HT1080 (cell line): ENCODE measurements around the gene CYP2S1. TPM values are rescaled to one million over a fixed set of nuclear protein-coding genes. Genes with fewer than 3 reads are reported as not detected.

Experiments
- total RNA-seq: library from RNA; depleted of rRNA; stranded (reverse); fragments of >200 nt; shearing (Covaris generic); gene quantifications from 2 replicates; pipeline ENCODE4 v1.2.3, GENCODE V29; 2014; rRNA removed

CYP2S1 gene
- total RNA-seq, 1 experiment from 2014 or later, result 1.4 TPM

Other genes starting within 250 kb of the CYP2S1 start
- gene CYP2B6, start 201.9 kb upstream of the CYP2S1 start, total RNA-seq, result not detected in 2 replicates
- not detected in 2 replicates for gene CYP2A13, start 104.8 kb upstream of the CYP2S1 start, total RNA-seq
- gene CYP2F1, start 78.8 kb upstream of the CYP2S1 start, total RNA-seq, result not detected in 2 replicates
- 613 and 754 TPM in 2 replicates for gene AXL, start 26.0 kb downstream of the CYP2S1 start, total RNA-seq
- 160 and 187 TPM in 2 replicates for gene HNRNPUL1, start 71.2 kb downstream of the CYP2S1 start, total RNA-seq
- 10.0 and 14.3 TPM in 2 replicates for gene CCDC97, start 117.0 kb downstream of the CYP2S1 start, total RNA-seq
- 17.4 and 59.9 TPM in 2 replicates for gene TGFB1, start 160.7 kb downstream of the CYP2S1 start, total RNA-seq
- gene B9D2, start 170.9 kb downstream of the CYP2S1 start, total RNA-seq, result 6.1 and 9.4 TPM in 2 replicates
- gene TMEM91, start 183.3 kb downstream of the CYP2S1 start, total RNA-seq, result 1.2 and 5.3 TPM in 2 replicates
- gene EXOSC5, start 204.1 kb downstream of the CYP2S1 start, total RNA-seq, result 64.9 and 72.5 TPM in 2 replicates
- gene BCKDHA, start 204.6 kb downstream of the CYP2S1 start, total RNA-seq, result 22.7 and 24.2 TPM in 2 replicates
- gene B3GNT8, start 234.2 kb downstream of the CYP2S1 start, total RNA-seq, result not detected in 2 replicates
- 47.1 and 58.0 TPM in 2 replicates for gene DMAC2, start 246.7 kb downstream of the CYP2S1 start, total RNA-seq
- not detected in 2 replicates for gene ERICH4, start 249.9 kb downstream of the CYP2S1 start, total RNA-seq